Measurements from ENCODE around the gene MATR3.

DNA sequence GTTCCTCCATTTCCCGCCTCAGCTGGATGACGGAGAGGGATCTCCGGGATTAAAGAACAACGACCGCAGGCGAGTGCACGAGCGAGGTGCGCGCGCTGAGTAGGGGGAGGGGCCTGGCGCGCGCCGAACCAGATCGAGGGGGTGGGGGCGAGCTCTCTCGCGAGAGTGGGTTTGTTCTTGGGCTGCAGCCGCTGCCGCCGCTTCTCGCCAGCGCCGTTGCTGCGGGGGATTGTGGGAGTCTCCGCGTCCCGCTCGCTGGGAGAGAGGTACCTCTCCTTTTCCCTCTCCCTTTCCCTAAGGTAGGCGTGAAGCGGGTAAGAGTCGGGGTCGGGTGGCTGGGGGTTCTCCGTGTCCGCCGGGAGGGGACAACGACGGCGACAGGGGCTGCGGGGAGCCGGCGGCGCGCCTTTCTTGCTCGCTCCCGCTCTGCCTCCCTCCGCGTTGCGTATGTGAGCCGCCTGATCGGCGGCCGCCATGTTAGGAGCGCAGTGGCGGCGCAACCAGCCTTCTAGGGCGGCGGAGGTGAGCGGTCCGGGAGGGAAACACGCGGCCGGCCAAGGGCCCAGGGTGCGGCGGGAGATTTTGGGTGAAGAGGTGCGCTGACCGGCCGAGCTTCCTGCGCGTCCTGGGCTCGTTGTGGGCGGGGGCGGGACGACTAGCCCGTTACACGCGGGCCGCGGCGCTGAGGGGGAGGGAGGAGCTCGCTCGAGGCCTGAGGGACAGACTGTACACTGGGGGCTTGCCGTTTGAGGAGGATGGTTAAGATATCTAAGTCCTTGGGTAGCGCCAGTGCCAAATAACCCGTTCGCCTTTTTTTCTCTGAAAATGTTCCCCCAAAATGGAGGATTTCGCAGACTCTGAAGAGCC, at the start of gene MATR3:
- TF ChIP-seq POLR2A (IDR thresholded peaks at IDR 0.05; ENCODE audit: low read depth, low read length) (peak; percentile 95), POLR2AphosphoS5 (IDR thresholded peaks at IDR 0.05; ENCODE audit: low read depth, low read length) (peak; percentile 92)

Measured in GM12892 (cell line).